CD4-positive, alpha-beta T cell treated with Interferon gamma for 1 hour (primary cell): ENCODE results near the gene TMEM121B.

ENCODE experiments used
- DNase-seq: peaks from one replicate; pipeline ENCODE4 v3.0.0-alpha.2; 2020

Gene TMEM121B

DNA sequence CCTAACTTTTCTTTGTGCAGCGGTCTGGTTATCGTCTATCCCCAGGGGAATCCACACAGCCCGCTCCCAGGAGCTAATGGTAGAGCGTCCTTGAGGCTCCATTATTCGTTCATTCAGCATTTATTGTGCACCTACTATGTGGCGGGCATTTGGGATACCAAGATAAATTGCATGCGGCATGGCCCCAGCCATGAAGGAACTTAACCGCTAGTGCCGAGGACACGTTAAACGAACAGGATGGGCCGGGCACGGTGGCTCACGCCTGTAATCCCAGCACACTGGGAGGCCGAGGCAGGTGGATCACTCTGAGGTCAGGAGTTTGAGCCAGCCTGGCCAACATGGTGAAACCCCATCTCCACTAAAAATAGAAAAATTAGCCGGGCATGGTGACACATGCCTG is 11.2 kb downstream of the TMEM121B start:
- DNase-seq: no peak

- no peak for DNase-seq
Observed at GRCh38 chr22:17109113-17109865, 11.9 kb downstream of the TMEM121B start.

DNA sequence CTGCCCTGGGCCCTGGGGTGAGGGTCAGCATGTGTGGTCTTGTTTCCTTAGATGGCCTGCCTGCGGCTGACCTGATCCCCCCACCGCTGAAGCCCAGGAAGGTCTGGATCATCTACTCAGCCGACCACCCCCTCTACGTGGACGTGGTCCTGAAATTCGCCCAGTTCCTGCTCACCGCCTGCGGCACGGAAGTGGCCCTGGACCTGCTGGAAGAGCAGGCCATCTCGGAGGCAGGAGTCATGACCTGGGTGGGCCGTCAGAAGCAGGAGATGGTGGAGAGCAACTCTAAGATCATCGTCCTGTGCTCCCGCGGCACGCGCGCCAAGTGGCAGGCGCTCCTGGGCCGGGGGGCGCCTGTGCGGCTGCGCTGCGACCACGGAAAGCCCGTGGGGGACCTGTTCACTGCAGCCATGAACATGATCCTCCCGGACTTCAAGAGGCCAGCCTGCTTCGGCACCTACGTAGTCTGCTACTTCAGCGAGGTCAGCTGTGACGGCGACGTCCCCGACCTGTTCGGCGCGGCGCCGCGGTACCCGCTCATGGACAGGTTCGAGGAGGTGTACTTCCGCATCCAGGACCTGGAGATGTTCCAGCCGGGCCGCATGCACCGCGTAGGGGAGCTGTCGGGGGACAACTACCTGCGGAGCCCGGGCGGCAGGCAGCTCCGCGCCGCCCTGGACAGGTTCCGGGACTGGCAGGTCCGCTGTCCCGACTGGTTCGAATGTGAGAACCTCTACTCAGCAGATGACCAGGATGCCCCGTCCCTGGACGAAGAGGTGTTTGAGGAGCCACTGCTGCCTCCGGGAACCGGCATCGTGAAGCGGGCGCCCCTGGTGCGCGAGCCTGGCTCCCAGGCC is 12.7 kb downstream of the TMEM121B start:
- no peak for DNase-seq

- no peak for DNase-seq
Observed at GRCh38 chr22:17107547-17107810, 13.7 kb downstream of the TMEM121B start.

- DNase-seq: peak; percentile 42
Observed at GRCh38 chr22:17106785-17107546, 14.2 kb downstream of the TMEM121B start.

DNA sequence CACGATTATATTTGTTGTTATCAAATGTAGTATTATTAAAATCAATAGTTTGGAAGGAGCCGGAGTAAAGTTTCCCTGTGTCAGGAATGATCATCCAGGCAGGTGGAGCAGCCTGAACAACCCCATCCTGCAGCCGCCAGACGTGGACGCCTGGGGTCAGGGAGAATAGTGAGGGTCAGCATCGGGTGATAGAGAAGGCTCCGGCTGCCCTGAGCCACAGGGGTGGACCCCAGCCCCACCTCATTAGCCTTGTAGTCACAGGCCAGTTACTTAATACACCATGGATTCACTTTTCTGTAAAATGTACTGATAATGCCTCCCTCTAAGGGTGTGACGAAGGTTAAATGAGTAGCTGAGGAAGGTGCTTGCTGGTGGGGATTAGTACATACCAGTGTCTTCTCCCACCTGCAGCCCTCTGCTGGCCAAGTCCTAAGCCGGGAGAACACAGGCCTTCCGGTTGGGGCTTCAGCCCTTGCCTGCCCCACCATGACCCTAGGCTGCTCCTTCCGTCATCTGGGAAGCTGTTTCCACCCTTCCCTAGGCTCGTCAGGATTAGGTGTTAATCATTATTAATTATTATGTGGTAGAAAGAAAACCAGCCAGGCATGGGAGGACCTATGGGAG is 14.9 kb downstream of the TMEM121B start:
- no peak for DNase-seq

GRCh38 chr22:17105143-17106129 is 15.7 kb downstream of the TMEM121B start:
- DNase-seq: no peak

DNA sequence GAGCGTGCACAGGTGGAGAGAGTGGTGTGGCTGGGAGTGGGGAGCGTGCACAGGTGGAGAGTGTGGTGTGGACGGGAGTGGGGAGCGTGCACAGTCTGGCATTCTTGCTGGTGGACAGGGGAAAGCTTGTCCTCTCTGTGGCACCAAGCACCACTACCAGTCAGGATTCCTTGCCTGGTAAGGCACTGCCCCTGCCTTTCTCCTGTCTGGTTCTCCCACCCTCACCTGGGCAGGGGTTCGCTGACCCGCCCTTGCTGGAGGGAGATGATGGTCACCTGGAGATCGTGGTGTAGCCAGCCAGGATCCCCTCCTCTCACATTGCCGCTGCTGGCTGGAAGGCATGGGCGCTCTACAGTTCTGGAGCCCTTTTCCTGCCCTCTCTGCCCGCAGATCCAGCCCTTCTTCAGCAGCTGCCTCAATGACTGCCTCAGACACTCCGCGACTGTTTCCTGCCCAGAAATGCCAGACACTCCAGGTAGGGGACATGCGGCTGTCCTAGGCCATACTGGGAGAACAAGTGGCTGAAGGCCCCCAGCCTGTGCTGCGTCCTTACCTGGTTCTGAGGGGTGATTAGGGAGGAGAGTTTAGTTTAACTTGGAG is 16.7 kb downstream of the TMEM121B start:
- no peak for DNase-seq

- no peak for DNase-seq
Observed at GRCh38 chr22:17103351-17103750, 17.8 kb downstream of the TMEM121B start.

GRCh38 chr22:17102297-17102667 is 18.9 kb downstream of the TMEM121B start:
- no peak for DNase-seq

- no peak for DNase-seq
Observed at GRCh38 chr22:17101475-17102296, 19.5 kb downstream of the TMEM121B start.

- DNase-seq: no peak
Observed at GRCh38 chr22:17100621-17101020, 20.5 kb downstream of the TMEM121B start.

DNA sequence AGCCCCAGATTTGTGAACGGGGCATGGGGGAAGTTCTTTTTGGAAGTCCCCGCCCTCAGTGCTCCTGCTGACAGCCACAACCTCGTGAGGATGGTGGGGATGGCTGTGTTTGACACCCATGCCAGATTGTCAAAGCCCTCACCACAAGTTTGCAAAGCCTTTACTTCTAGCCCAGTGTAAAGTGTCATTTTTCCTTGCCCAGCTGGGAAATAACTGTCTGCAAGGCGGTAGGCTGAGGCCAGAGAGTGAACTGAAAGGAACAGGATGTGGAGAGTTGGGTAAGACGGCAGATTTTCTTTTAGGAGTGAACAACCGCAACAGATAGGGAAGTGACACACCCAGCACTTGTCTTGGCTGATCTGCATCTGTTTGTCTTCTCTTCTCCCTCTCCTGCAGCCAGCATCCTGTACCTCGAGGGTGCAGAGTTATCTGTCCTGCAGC is 22.8 kb downstream of the TMEM121B start:
- DNase-seq: peak; percentile 35

DNA sequence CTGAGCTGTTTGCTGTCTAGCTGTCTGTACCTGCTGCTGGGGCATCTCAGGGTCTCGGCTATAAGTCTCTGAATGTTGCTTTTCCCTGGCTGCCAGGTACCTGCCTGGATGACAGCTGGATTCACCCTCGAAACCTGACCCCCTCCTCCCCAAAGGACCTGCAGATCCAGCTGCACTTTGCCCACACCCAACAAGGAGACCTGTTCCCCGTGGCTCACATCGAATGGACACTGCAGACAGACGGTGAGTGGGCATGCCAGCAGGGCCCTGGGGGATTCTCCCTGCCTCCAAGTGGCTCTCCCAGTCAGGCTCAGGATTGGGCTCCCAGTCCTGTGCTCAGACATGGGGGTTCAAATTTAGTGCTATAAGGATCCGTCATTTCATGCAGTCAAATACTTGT is 23.5 kb downstream of the TMEM121B start:
- no peak for DNase-seq

- DNase-seq: no peak
Observed at GRCh38 chr22:17097062-17097461, 24.1 kb downstream of the TMEM121B start.

DNA sequence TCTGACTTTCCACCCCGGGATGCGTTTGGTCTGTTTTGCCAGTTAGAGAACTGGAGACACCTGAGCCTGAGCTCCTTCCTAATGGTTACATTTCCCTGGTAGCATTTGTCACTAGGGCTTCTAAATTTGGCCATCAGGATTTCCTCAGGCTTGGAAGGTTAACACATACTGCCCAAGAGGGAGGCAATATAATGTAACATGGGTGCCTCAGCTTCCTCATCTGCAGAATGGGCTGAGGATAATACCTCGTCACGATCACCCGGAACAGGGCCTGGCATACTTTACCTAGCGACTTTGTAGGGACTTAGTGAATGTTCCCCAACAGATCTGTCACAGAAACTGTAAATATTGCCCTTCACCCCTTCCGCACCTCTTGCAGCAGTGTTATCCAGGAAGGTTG is 25.1 kb downstream of the TMEM121B start:
- no peak for DNase-seq

DNA sequence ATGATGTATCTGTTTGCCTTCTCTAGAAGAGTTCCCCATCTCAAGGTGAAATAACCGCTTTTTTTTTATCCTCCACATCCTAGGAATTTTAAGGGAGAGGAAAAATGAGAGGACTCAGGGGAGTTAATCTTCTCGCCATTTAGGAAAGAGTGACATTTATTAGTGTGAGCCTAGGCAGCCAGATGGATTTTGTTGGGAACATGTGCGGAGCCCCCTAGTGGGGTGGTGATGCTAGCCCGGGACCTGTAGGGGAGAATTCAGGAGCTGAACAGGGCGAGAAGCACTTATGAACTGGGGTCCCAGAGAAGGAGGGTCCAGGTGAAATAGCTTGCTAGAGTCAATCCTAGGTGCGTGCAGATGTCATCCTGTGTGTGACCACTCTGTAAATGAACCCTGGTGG is 25.6 kb downstream of the TMEM121B start:
- DNase-seq: no peak

GRCh38 chr22:17093081-17093480 is 28.1 kb downstream of the TMEM121B start:
- no peak for DNase-seq

DNA sequence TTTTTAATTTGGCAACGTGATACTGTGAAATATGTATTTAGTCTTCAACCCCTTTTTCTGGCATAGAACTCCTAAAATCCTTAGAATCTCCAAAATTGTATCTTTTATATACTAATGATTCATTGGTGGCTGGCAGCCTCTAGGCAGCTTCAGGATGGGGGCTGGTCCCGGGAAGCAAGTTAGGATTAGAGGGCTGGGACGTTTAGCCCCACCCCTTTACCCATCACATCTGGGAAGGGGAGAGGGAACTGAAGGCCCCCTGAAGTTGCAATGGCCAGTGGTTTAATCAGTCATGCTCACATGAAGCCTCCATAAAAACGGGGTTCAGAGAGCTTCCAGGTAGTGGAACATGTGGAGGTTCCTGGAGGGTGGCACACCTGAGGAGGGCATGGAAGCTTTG is 29.3 kb downstream of the TMEM121B start:
- DNase-seq: no peak

DNA sequence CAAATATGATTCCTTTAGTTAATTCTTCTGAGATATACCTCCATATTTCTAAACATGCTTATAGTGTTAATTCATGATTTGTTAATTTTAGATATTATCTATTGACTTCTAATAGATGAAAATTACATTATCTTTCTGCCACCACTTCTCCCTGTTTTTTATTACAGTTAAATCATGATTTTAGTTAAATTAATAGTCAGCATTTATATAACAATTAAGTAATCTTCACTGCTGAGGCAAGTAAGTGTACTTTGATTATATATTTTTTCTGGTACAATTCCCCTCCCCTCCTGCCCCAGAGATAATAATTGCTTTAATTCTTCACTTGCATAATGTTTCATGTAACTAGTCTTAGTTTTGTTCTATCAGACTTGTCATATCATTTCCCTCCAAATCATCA is 30.6 kb downstream of the TMEM121B start:
- no peak for DNase-seq
